IMR-90 (cell line): ENCODE data around the gene LYPD5. TPM values are rescaled to one million over a fixed set of nuclear protein-coding genes. Genes with fewer than 3 reads are reported as not detected.

Experiments
- ATAC-seq: fragments of 200-7000 bp; cut with Tn5 transposase; 2 replicates; pipeline ENCODE4 v1.9.1; 2020; ENCODE audit warnings: low read depth, mild to moderate bottlenecking, moderate library complexity
- BruUV-seq: library from RNA; stranded (reverse); fragments of 400-500 nt; replicated peaks from 2 replicates; lab custom pipeline; 2021; lab: Mats Ljungman, UMichigan
- CTCF ChIA-PET: fragments of 300-600 bp; formaldehyde crosslinking; extraction: SDS; loops from one replicate; lab custom pipeline; 2021; ENCODE audit warnings: antibody characterized with exemption; lab: Yijun Ruan, JAX
- POLR2A ChIA-PET: fragments of 300-600 bp; sonication (Branson Sonifier 250); formaldehyde crosslinking; loops from one replicate; lab custom pipeline; 2022; ENCODE audit warnings: antibody characterized with exemption; ENCODE audit not compliant: unreplicated experiment; lab: Charles Lee
- DNase-seq: peaks from one replicate; pipeline ENCODE4 v3.0.0; 2013
- H2AFZ ChIP-seq: replicated peaks from 2 replicates; pipeline ENCODE3; 2013; ENCODE audit warnings: low read length, mild to moderate bottlenecking; ENCODE audit not compliant: poor library complexity
- H2AK5ac ChIP-seq: 2 replicates; pipeline ENCODE4 v1.6.1; 2013; ENCODE audit warnings: low read depth, low read length, inconsistent platforms
- H2AK9ac ChIP-seq: replicated peaks from 2 replicates; pipeline ENCODE3; 2013; ENCODE audit warnings: mild to moderate bottlenecking, low read depth, low read length, moderate library complexity; ENCODE audit not compliant: poor library complexity
- H2BK120ac ChIP-seq: 2 replicates; pipeline ENCODE4 v1.6.1; 2013; ENCODE audit warnings: low read depth, low read length, inconsistent platforms
- H2BK15ac ChIP-seq: 3 replicates; pipeline ENCODE4 v1.6.1; 2013; ENCODE audit warnings: low read depth, low read length, inconsistent platforms
- H2BK20ac ChIP-seq: 2 replicates; pipeline ENCODE4 v1.6.1; 2013; ENCODE audit warnings: low read depth, mild to moderate bottlenecking, inconsistent platforms, low read length, moderate library complexity
- H2BK5ac ChIP-seq: 2 replicates; pipeline ENCODE4 v1.6.1; 2013; ENCODE audit warnings: mild to moderate bottlenecking, low read depth, low read length, inconsistent platforms; ENCODE audit not compliant: poor library complexity, severe bottlenecking
- H3K14ac ChIP-seq: replicated peaks from 2 replicates; pipeline ENCODE4 v1.6.1; 2013; ENCODE audit warnings: low read depth, low read length, inconsistent platforms
- H3K18ac ChIP-seq: 2 replicates; pipeline ENCODE4 v1.6.1; 2013; ENCODE audit warnings: low read depth, low read length, control low read depth
- H3K23ac ChIP-seq: 2 replicates; pipeline ENCODE4 v1.6.1; 2013; ENCODE audit warnings: low read depth, low read length, inconsistent platforms
- H3K27ac ChIP-seq: 2 replicates; pipeline ENCODE4 v1.5.1; 2013; ENCODE audit warnings: mild to moderate bottlenecking, control low read depth, low read length; ENCODE audit not compliant: insufficient read depth
- H3K27me3 ChIP-seq: 2 replicates; pipeline ENCODE4 v1.6.1; 2013; ENCODE audit warnings: low read length; ENCODE audit not compliant: control insufficient read depth, insufficient read depth
- H3K36me3 ChIP-seq: 2 replicates; pipeline ENCODE4 v1.6.1; 2013; ENCODE audit warnings: low read length, mixed read lengths; ENCODE audit not compliant: control insufficient read depth, insufficient read depth
- H3K4ac ChIP-seq: 2 replicates; pipeline ENCODE4 v1.6.1; 2013; ENCODE audit warnings: low read depth, low read length, inconsistent platforms
- H3K4me1 ChIP-seq: 2 replicates; pipeline ENCODE4 v1.6.1; 2013; ENCODE audit warnings: low read length, mixed read lengths; ENCODE audit not compliant: control insufficient read depth, insufficient read depth
- H3K4me2 ChIP-seq: 2 replicates; pipeline ENCODE4 v1.6.1; 2013; ENCODE audit warnings: low read depth, mild to moderate bottlenecking, control low read depth, low read length, moderate library complexity
- H3K4me3 ChIP-seq: 2 replicates; pipeline ENCODE4 v1.5.1; 2013; ENCODE audit warnings: low read depth, mild to moderate bottlenecking, control low read depth, low read length, moderate library complexity; ENCODE audit not compliant: insufficient read depth
- H3K56ac ChIP-seq: 2 replicates; pipeline ENCODE4 v1.6.1; 2013; ENCODE audit warnings: low read length, inconsistent platforms; ENCODE audit not compliant: insufficient read depth; ENCODE audit errors: extremely low read depth
- H3K79me1 ChIP-seq, 2 experiments: 2 replicates each; pipeline ENCODE4 v1.6.1; 2013; ENCODE audit warnings: low read length in 2 of 2, inconsistent platforms in 1 of 2, low read depth in 1 of 2
- H3K9ac ChIP-seq: 2 replicates; pipeline ENCODE4 v1.6.1; 2013; ENCODE audit warnings: low read depth, low read length, control low read depth
- H3K9me1 ChIP-seq: 2 replicates; pipeline ENCODE4 v1.6.1; 2013; ENCODE audit warnings: low read length, inconsistent platforms; ENCODE audit not compliant: insufficient read depth
- H3K9me3 ChIP-seq: 2 replicates; pipeline ENCODE4 v1.6.1; 2013; ENCODE audit warnings: low read length; ENCODE audit not compliant: control insufficient read depth, insufficient read depth
- H4K20me1 ChIP-seq: 2 replicates; pipeline ENCODE4 v1.6.1; 2013; ENCODE audit warnings: low read length, inconsistent platforms; ENCODE audit not compliant: insufficient read depth
- H4K5ac ChIP-seq: 2 replicates; pipeline ENCODE4 v1.6.1; 2013; ENCODE audit warnings: mild to moderate bottlenecking, low read depth, low read length, control low read depth
- H4K8ac ChIP-seq, 2 experiments: 2 replicates each; pipeline ENCODE4 v1.6.1; 2013; ENCODE audit warnings: low read depth in 2 of 2, low read length in 2 of 2, control low read depth in 1 of 2, inconsistent platforms in 1 of 2
- H4K91ac ChIP-seq: 2 replicates; pipeline ENCODE4 v1.6.1; 2013; ENCODE audit warnings: low read depth, low read length, inconsistent platforms; ENCODE audit not compliant: insufficient read depth
- BHLHE40 ChIP-seq: fragments of 150-350 bp; IDR thresholded peaks from 2 replicates; pipeline ENCODE4 v1.6.1; 2016; ENCODE audit warnings: mild to moderate bottlenecking, low read depth, low read length
- CEBPB ChIP-seq: IDR thresholded peaks from 2 replicates; pipeline ENCODE4 v1.6.1; 2012; ENCODE audit warnings: low read depth, low read length, improper control_type of control experiment
- CHD1 ChIP-seq: IDR thresholded peaks from 2 replicates; pipeline ENCODE4 v1.6.1; 2012; ENCODE audit warnings: low read depth, low read length, improper control_type of control experiment
- FOS ChIP-seq: fragments of 150-350 bp; IDR thresholded peaks from 2 replicates; pipeline ENCODE4 v1.6.1; 2016; ENCODE audit warnings: low read depth, low read length
- MAFK ChIP-seq: IDR thresholded peaks from 2 replicates; pipeline ENCODE4 v1.6.1; 2012; ENCODE audit warnings: low read depth, low read length, improper control_type of control experiment
- MAZ ChIP-seq: IDR thresholded peaks from 2 replicates; pipeline ENCODE4 v1.6.1; 2012; ENCODE audit warnings: low read depth, mild to moderate bottlenecking, low read length, improper control_type of control experiment, moderate library complexity, borderline replicate concordance
- MXI1 ChIP-seq: IDR thresholded peaks from 2 replicates; pipeline ENCODE4 v1.6.1; 2012; ENCODE audit warnings: low read depth, mild to moderate bottlenecking, low read length, moderate library complexity, borderline replicate concordance
- POLR2A ChIP-seq: IDR thresholded peaks from 2 replicates; pipeline ENCODE4 v1.6.1; 2012; ENCODE audit warnings: mild to moderate bottlenecking, low read depth, low read length
- RAD21 ChIP-seq: IDR thresholded peaks from 2 replicates; pipeline ENCODE4 v1.6.1; 2012; ENCODE audit warnings: low read length, improper control_type of control experiment
- RFX5 ChIP-seq: IDR thresholded peaks from 2 replicates; pipeline ENCODE4 v1.8.0; 2012; ENCODE audit warnings: low read depth, mild to moderate bottlenecking, low read length, moderate library complexity
- USF2 ChIP-seq: fragments of 150-350 bp; IDR thresholded peaks from 2 replicates; pipeline ENCODE4 v1.6.1; 2017; ENCODE audit warnings: mild to moderate bottlenecking, antibody characterized with exemption, low read length, low read depth
- WGBS, 2 experiments: methylation state at CpG; one replicate each; pipeline versions ENCODE4 v1.1.5 to v1.1.7; 2013; ENCODE audit warnings: missing lambda C conversion rate in 2 of 2; ENCODE audit not compliant: insufficient read length in 1 of 2; ENCODE audit errors: extremely low coverage in 2 of 2; 5-methylcytosine and 5-hydroxymethylcytosine counted together
- dilution Hi-C: fragments of 300-500 bp; cut with HindIII; formaldehyde crosslinking; loops from one replicate; pipeline ENCODE4 v1.14.3; 2018; ENCODE audit warnings: low sequenced_read_pairs; ENCODE audit not compliant: unreplicated experiment
- in situ Hi-C: fragments of 300-500 bp; cut with MboI; formaldehyde crosslinking; loops from 3 replicates; pipeline ENCODE4 v1.14.3; 2019; ENCODE audit warnings: low sequenced_read_pairs, inconsistent platforms, mixed read lengths
- intact Hi-C: fragments of 100-400 bp; cut with micrococcal nuclease; formaldehyde crosslinking; loops from 2 replicates; pipeline ENCODE4 v1.10.0; 2022
- polyA plus RNA-seq, 3 experiments: library from polyadenylated mRNA; depleted of rRNA; stranded (reverse); fragments of >200 nt; gene quantifications; 2 replicates each; pipeline ENCODE4 v1.2.3, GENCODE V29; 2012; ENCODE audit warnings: low replicate concordance in 1 of 3
- total RNA-seq: library from RNA; depleted of rRNA; stranded (reverse); fragments of >200 nt; gene quantifications from 2 replicates; pipeline ENCODE4 v1.2.3, GENCODE V29; 2012

LYPD5 gene
- total and polyA plus RNA-seq, 2 of the 4 experiments (the other 2 are of a cell fraction) = 0.31 to 0.36 TPM

GRCh38 chr19:43760941-43761340 lies 41.3 kb downstream of the LYPD5 start:
- CTCF ChIA-PET = no interaction called here
- dilution Hi-C loops = no loop called here

More at GRCh38 chr19:43760941-43761340, 41.3 kb downstream of the LYPD5 start:
- no peaks in the 10 kb centered on the region for H3K36me3 ChIP-seq
- H2AK9ac ChIP-seq = no peak overlapping the region
- H2AK5ac ChIP-seq = peak overlapping the region; percentile 21
- no TSS peak for BruUV-seq
- ATAC-seq (no peak), DNase-seq (peak; percentile 37)
- POLR2A ChIA-PET = no interaction called here
- no peaks in the 10 kb centered on the region for H3K9me3 ChIP-seq
- peaks cover 22% of the 10 kb centered on the region for H3K4me1 ChIP-seq
- TF ChIP-seq FOS = no peak
- no peak for TF ChIP-seq BHLHE40
- no peak for TF ChIP-seq MAZ
- TF ChIP-seq POLR2A = no peak
- TF ChIP-seq RAD21 = no peak
- no peak for TF ChIP-seq RFX5
- no peak for TF ChIP-seq MXI1
- TF ChIP-seq CHD1 = no peak
- TF ChIP-seq CEBPB = no peak
- no peak for TF ChIP-seq MAFK
- no peak for TF ChIP-seq USF2
- no peak overlapping the region for H3K56ac ChIP-seq
- H3K27ac ChIP-seq = no peak overlapping the region
- peaks cover 27% of the 10 kb centered on the region for H3K9me1 ChIP-seq
- no peak overlapping the region for H2BK5ac ChIP-seq
- no peak overlapping the region; the same call in 1 of the 2 replicates for H4K91ac ChIP-seq
- intact Hi-C loops (no loop called here), in situ Hi-C loops (no loop called here)
- no CpG with 5 or more reads among the region's 4 CpGs for WGBS, 2 experiments
- H3K23ac ChIP-seq = no peak overlapping the region
- no peak overlapping the region; a peak in 1 of 4 replicates for H4K8ac ChIP-seq
- no peak overlapping the region for H3K14ac ChIP-seq
- H3K79me1 ChIP-seq = peaks cover 6 to 27% of the 10 kb centered on the region in 2 experiments; a peak in 3 of 4 replicates
- H2BK120ac ChIP-seq = 0 out of 2 replicates have a peak overlapping the region, but pooled peaks have one; percentile 44
- H2AFZ ChIP-seq = no peak overlapping the region
- no peaks in the 10 kb centered on the region for H3K27me3 ChIP-seq
- H3K4me2 ChIP-seq = no peak overlapping the region
- no peak overlapping the region for H4K5ac ChIP-seq
- H3K4ac ChIP-seq = peak overlapping the region; percentile 48; the same call in 1 of the 2 replicates
- H3K9ac ChIP-seq = no peak overlapping the region
- no peak overlapping the region for H3K18ac ChIP-seq
- H2BK15ac ChIP-seq = peak overlapping the region; percentile 41; the same call in 1 of the 3 replicates
- H4K20me1 ChIP-seq = no peaks in the 10 kb centered on the region
- no peak overlapping the region for H3K4me3 ChIP-seq
- H2BK20ac ChIP-seq = no peak overlapping the region
